Keratinocyte (primary cell): ENCODE data around the gene DDX39A. TPM values are rescaled to one million over a fixed set of nuclear protein-coding genes. Genes with fewer than 3 reads are reported as not detected.

Experiments used
- DNase-seq: peaks from one replicate; pipeline ENCODE4 v3.0.0-alpha.2; 2011; ENCODE audit warnings: low read depth, missing footprints, low spot score
- FAIRE-seq: peaks from 2 replicates; lab custom pipeline; 2011; peaks lifted over from hg19 to GRCh38; lab: Jason Lieb, UNC
- H2AFZ ChIP-seq: 2 replicates; pipeline ENCODE4 v1.6.0; 2012; ENCODE audit warnings: low read length, control low read depth, inconsistent platforms; ENCODE audit not compliant: control insufficient read depth
- H3K27ac ChIP-seq: 2 replicates; pipeline ENCODE4 v1.5.1; 2011; ENCODE audit warnings: low read length; ENCODE audit not compliant: control insufficient read depth, insufficient read depth
- H3K27me3 ChIP-seq: 3 replicates; pipeline ENCODE4 v1.6.0; 2011; ENCODE audit warnings: low read length; ENCODE audit not compliant: control insufficient read depth, insufficient read depth; ENCODE audit errors: extremely low read depth
- H3K36me3 ChIP-seq, 2 experiments: 2 replicates in 1 of 2; 3 replicates in 1 of 2; pipeline ENCODE4 v1.5.1; 2011; ENCODE audit warnings: low read length in 2 of 2, mild to moderate bottlenecking in 1 of 2; ENCODE audit not compliant: control insufficient read depth in 2 of 2, insufficient read depth in 2 of 2; ENCODE audit errors: extremely low read depth in 1 of 2
- H3K4me1 ChIP-seq: 3 replicates; pipeline ENCODE4 v1.5.1; 2011; ENCODE audit warnings: low read length; ENCODE audit not compliant: control insufficient read depth, insufficient read depth; ENCODE audit errors: extremely low read depth
- H3K4me2 ChIP-seq: 3 replicates; pipeline ENCODE4 v1.6.0; 2011; ENCODE audit warnings: low read depth, low read length; ENCODE audit not compliant: control insufficient read depth, insufficient read depth; ENCODE audit errors: extremely low read depth
- H3K4me3 ChIP-seq, 3 experiments: fragments of 200-600 bp in 1 of 3; sonication (generic) in 1 of 3; 2 replicates in 2 of 3; 3 replicates in 1 of 3; pipeline ENCODE4 v1.5.1; 2011 to 2016; ENCODE audit warnings: low read length in 3 of 3, mild to moderate bottlenecking in 3 of 3, control low read depth in 2 of 3, inconsistent platforms in 1 of 3, low read depth in 1 of 3, mixed read lengths in 1 of 3, mixed run types in 1 of 3, moderate library complexity in 1 of 3; ENCODE audit not compliant: control insufficient read depth in 2 of 3, insufficient read depth in 2 of 3; ENCODE audit errors: extremely low read depth in 1 of 3
- H3K79me2 ChIP-seq: 2 replicates; pipeline ENCODE4 v1.6.0; 2012; ENCODE audit warnings: low read length; ENCODE audit not compliant: control insufficient read depth, insufficient read depth
- H3K9ac ChIP-seq: 3 replicates; pipeline ENCODE4 v1.6.0; 2011; ENCODE audit warnings: low read length; ENCODE audit not compliant: control insufficient read depth, insufficient read depth; ENCODE audit errors: extremely low read depth
- H3K9me1 ChIP-seq: 3 replicates; pipeline ENCODE4 v1.6.0; 2011; ENCODE audit warnings: low read length; ENCODE audit not compliant: control insufficient read depth, insufficient read depth; ENCODE audit errors: extremely low read depth
- H3K9me3 ChIP-seq: 2 replicates; pipeline ENCODE4 v1.5.1; 2012; ENCODE audit warnings: low read depth, low read length; ENCODE audit not compliant: control insufficient read depth
- H4K20me1 ChIP-seq: 3 replicates; pipeline ENCODE4 v1.6.0; 2011; ENCODE audit warnings: low read length; ENCODE audit not compliant: control insufficient read depth, insufficient read depth; ENCODE audit errors: extremely low read depth
- CTCF ChIP-seq, 3 experiments: IDR thresholded peaks in 1 of 3; conservative IDR thresholded peaks in 1 of 3; optimal IDR thresholded peaks in 1 of 3; 2 replicates in 2 of 3; 3 replicates in 1 of 3; pipeline versions ENCODE3 to v1.5.1; 2011; ENCODE audit warnings: low read length in 3 of 3, mild to moderate bottlenecking in 3 of 3, moderate library complexity in 2 of 3, control low read depth in 1 of 3, inconsistent platforms in 1 of 3; ENCODE audit not compliant: insufficient read depth in 2 of 3; ENCODE audit errors: extremely low read depth in 1 of 3
- EZH2 ChIP-seq: IDR thresholded peaks from one replicate; pipeline ENCODE4 v1.6.1; 2012; ENCODE audit warnings: inconsistent platforms, mild to moderate bottlenecking, low read length, moderate library complexity
- dilution Hi-C: fragments of 300-500 bp; cut with MboI; formaldehyde crosslinking; loops from one replicate; pipeline ENCODE4 v1.7.0; 2020; ENCODE audit warnings: low sequenced_read_pairs; ENCODE audit not compliant: extremely low pct_ligation_motif_present
- polyA plus RNA-seq, 5 experiments: library from polyadenylated mRNA; depleted of rRNA in 3 of 5; stranded (reverse) in 3 of 5; stranded (forward) in 1 of 5; unstranded in 1 of 5; fragments of >200 nt; gene quantifications; 1 replicate in 1 of 5; 2 replicates in 3 of 5; 3 replicates in 1 of 5; pipeline versions ENCODE4 v1.2.1 to v1.2.3, GENCODE V29; 2011 to 2012; ENCODE audit warnings: missing spikeins in 2 of 5, low read depth in 1 of 5, low replicate concordance in 1 of 5

DDX39A gene
- polyA plus RNA-seq, 1 donor (not counting 4 experiments of a cell fraction or from before 2014, with no cell fraction given), result 54.9 TPM

DNA sequence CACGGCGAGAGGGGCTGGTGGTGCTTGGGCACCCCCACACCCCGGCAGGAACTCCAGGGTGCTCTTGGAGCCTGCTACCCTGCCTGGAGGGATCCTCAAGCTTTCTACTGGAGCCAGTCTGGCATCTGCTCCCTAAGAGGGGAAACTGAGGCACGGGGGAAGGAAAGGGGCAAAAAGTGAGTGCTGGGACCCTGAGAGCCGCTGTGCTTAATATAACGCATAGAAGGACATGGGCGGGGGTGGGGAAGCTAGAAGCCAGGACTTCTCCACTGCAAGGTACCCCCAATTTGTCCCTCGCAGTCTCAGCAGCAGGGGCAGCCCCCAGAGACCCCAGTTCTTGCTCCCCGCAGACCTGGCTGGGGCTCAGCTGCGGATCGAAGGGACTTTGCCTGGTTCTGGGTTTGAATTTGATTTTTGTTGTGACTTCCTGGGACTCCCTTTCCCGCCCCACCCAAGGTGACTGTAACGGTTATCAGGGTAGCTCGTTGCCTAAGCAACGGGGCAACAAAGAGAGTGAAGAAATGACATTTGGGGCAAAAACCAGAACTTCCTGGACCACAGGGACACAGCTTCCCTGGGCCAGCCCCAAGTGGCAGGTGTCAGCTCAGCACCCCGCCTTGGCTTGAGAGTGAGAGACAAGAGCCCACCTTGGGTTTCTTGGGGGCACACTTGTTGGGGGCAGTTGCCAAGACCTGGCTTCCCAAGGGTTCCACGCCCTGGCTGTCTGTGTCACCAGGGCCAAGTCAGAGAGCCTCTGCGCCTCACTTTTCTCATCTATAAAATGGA lies 37.3 kb downstream of the DDX39A start:
- no peaks in the 10 kb centered on the region for H3K9me1 ChIP-seq
- H3K27ac ChIP-seq, result peak overlapping the region; percentile 78
- H4K20me1 ChIP-seq, result no peaks in the 10 kb centered on the region
- no peaks in the 10 kb centered on the region for H3K36me3 ChIP-seq
- peaks cover 22% of the 10 kb centered on the region for H3K4me1 ChIP-seq
- peak overlapping the region; percentile 85 for H3K9ac ChIP-seq
- TF ChIP-seq CTCF (optimal IDR thresholded peaks at IDR 0.05 in 1 of 3, IDR thresholded peaks at IDR 0.05 in 1 of 3, conservative IDR thresholded peaks at IDR 0.05 in 1 of 3; ENCODE audit: extremely low read depth in 1 of 3, insufficient read depth in 2 of 3, low read length in 3 of 3), result no peak
- no peak for TF ChIP-seq EZH2
- H2AFZ ChIP-seq, result peak overlapping the region; percentile 0
- no peak for DNase-seq
- H3K79me2 ChIP-seq, result peaks cover 25% of the 10 kb centered on the region
- H3K4me3 ChIP-seq, result peak overlapping the region; percentile 48 to 92 (median 69)
- dilution Hi-C loops, result no loop called here
- H3K4me2 ChIP-seq, result peak overlapping the region; percentile 84
- FAIRE-seq, result no peak
- no peaks in the 10 kb centered on the region for H3K27me3 ChIP-seq
- no peaks in the 10 kb centered on the region for H3K9me3 ChIP-seq

DNA sequence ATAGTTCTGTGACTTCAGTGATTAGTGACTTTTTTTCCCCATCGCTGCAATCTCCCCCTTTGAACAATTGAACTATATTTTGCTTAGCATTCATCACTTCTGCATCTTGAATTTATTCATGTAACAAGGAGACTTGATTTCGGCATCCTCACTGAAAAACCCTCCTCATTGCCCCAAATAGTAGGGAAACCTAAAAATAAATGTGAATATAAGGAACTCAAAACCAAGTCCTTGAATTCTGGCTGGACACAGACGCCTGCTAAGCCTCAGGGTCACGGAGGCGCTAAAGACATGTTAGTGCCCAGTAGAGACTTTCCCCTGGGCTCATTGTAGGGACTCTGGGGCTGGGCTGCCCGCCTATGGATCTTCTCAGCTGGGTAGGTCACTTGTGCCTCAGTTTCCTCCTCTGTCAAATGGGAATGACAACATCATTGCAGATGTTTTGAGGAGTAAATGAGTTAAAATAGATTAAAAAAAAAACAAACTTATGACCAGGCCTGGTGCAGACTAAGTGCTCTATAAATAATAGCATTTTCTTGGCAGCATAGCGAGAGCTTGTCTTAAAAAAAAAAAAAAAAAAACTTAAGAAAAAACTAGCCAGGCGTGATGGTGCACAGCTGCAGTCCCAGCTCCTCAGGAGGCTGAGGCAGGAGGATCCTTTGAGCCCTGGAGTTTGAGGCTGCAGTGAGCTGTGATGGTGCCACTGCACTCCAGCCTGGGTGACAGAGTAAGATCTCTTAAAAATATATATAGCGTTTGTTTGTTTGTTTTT lies 39.7 kb downstream of the DDX39A start:
- Histone ChIP-seq H3K27me3 (no peaks in the 10 kb centered on the region), H3K79me2 (peaks cover 16% of the 10 kb centered on the region), H2AFZ (no peak overlapping the region), H3K9ac (no peak overlapping the region), H3K4me1 (peaks cover 19% of the 10 kb centered on the region), H3K27ac (no peak overlapping the region), H3K4me2 (no peak overlapping the region), H4K20me1 (no peaks in the 10 kb centered on the region), H3K4me3 (no peak overlapping the region), H3K9me1 (no peaks in the 10 kb centered on the region), H3K9me3 (no peaks in the 10 kb centered on the region), H3K36me3 (no peaks in the 10 kb centered on the region)
- no peak for DNase-seq
- FAIRE-seq, result no peak
- dilution Hi-C loops, result no loop called here
- TF ChIP-seq CTCF (optimal IDR thresholded peaks at IDR 0.05 in 1 of 3, IDR thresholded peaks at IDR 0.05 in 1 of 3, conservative IDR thresholded peaks at IDR 0.05 in 1 of 3; ENCODE audit: extremely low read depth in 1 of 3, insufficient read depth in 2 of 3, low read length in 3 of 3) (no peak), EZH2 (no peak)
